Erythroblast (primary cell): ENCODE measurements around the gene SYMPK.

Experiments
- GATA1 ChIP-seq: IDR thresholded peaks from 2 replicates; pipeline ENCODE4 v1.6.1; 2011; ENCODE audit warnings: low read depth, mild to moderate bottlenecking, control low read depth, low read length, moderate library complexity
- POLR2A ChIP-seq: IDR thresholded peaks from 2 replicates; pipeline ENCODE4 v1.6.1; 2011; ENCODE audit warnings: mild to moderate bottlenecking, low read length

DNA sequence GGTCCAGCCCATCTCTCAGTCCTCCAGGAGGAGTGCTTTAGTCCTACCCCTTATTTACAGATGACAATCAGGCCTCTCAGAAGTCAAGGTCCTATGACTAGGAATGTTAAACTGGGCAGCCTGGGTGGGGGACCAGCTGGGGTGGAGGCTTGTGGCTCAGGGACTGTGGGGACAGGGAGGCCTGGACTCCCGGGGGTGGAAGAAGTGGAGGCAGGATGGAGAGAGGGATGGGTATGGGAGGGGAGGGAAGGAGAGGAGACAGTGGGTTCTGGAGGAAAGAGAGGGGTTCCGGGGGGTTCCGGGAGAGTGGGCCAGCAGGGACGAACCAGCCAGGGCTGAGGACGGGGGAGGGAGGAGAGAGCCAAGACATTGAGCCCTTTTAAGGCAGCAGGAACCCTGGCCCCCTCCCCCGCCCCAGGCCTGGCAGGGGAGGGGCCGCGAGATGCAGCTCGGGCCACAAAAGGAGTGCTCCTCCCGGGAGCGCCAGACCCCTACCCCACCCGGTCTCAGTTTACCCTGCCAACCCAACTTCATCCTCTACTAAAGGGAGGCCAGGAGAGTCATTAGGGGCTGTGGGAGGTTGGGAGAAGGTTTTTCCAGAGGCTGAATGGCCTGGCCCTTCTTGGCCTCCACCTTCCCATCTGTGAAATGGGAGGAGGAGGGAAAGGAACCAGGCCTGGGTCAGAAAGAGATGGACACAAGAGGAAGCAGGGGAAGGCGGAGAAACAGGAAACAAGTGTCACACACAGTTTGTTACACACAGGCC lies 82.3 kb downstream of the SYMPK start:
- TF ChIP-seq POLR2A = no peak
- TF ChIP-seq GATA1 = no peak
